K562 (cell line): Measurements from ENCODE around the gene CYS1. TPM values are rescaled to one million over a fixed set of nuclear protein-coding genes. Genes with fewer than 3 reads are reported as not detected.

Experiments used
- ATAC-seq: fragments of 200-7000 bp; cut with Tn5 transposase; 3 replicates; pipeline ENCODE4 v1.9.1; 2020; ENCODE audit warnings: moderate library complexity
- BruUV-seq: library from RNA; stranded (reverse); fragments of 400-500 nt; replicated peaks from 2 replicates; lab custom pipeline; 2021; lab: Mats Ljungman, UMichigan
- CTCF ChIA-PET: fragments of 300-600 bp; formaldehyde crosslinking; extraction: SDS; loops from one replicate; lab custom pipeline; 2021; ENCODE audit warnings: low intra/inter-chr PET ratio; lab: Yijun Ruan, JAX
- POLR2A ChIA-PET: fragments of 300-600, 350-650 bp; sonication (Branson Sonifier 250); formaldehyde crosslinking; extraction: SDS; loops from one replicate; lab custom pipeline; 2021; ENCODE audit warnings: antibody characterized with exemption, inconsistent platforms; lab: Yijun Ruan, JAX
- DNase-seq, 4 experiments: peaks; one replicate each; pipeline versions ENCODE4 v3.0.0 to v3.0.0-alpha.2; 2011 to 2018; ENCODE audit warnings: low spot score in 3 of 4, mixed read lengths in 3 of 4; ENCODE audit errors: extremely low read depth in 1 of 4
- FAIRE-seq: peaks from 2 replicates; lab custom pipeline; 2011; peaks lifted over from hg19 to GRCh38; lab: Jason Lieb, UNC
- H2AFZ ChIP-seq: 2 replicates; pipeline ENCODE4 v1.6.0; 2011; ENCODE audit warnings: low read depth, low read length, control low read depth, inconsistent platforms
- H3K27ac ChIP-seq: fragments of 200-600 bp; 3 replicates; pipeline ENCODE4 v1.8.0; 2011; ENCODE audit warnings: low read depth, mild to moderate bottlenecking, control low read depth, inconsistent platforms, low read length, moderate library complexity, mixed read lengths; ENCODE audit errors: extremely low read depth
- H3K27me3 ChIP-seq, 2 experiments: fragments of 300-600 bp in 1 of 2; 2 replicates in 1 of 2; 3 replicates in 1 of 2; pipeline versions ENCODE4 v1.6.0 to v1.8.0; 2011; ENCODE audit warnings: inconsistent platforms in 2 of 2, low read length in 2 of 2, mild to moderate bottlenecking in 1 of 2, mixed read lengths in 1 of 2, moderate library complexity in 1 of 2; ENCODE audit not compliant: control insufficient read depth in 2 of 2, insufficient read depth in 2 of 2
- H3K36me3 ChIP-seq: fragments of 300-600 bp; 3 replicates; pipeline ENCODE4 v1.8.0; 2011; ENCODE audit warnings: mild to moderate bottlenecking, low read length, inconsistent platforms; ENCODE audit not compliant: control insufficient read depth, insufficient read depth
- H3K4me1 ChIP-seq, 2 experiments: fragments of 200-600 bp in 1 of 2; replicated peaks in 1 of 2; 2 replicates in 1 of 2; 3 replicates in 1 of 2; pipeline versions ENCODE4 v1.5.1 to v1.8.0; 2011; ENCODE audit warnings: inconsistent platforms in 2 of 2, low read length in 2 of 2, mild to moderate bottlenecking in 1 of 2, mixed read lengths in 1 of 2, moderate library complexity in 1 of 2; ENCODE audit not compliant: control insufficient read depth in 2 of 2, insufficient read depth in 2 of 2
- H3K4me2 ChIP-seq: 2 replicates; pipeline ENCODE4 v1.6.1; 2011; ENCODE audit warnings: low read length, control low read depth, inconsistent platforms, mixed read lengths; ENCODE audit not compliant: insufficient read depth
- H3K4me3 ChIP-seq: fragments of 200-600 bp; sonication (generic), shearing (Covaris generic); 2 replicates; pipeline ENCODE4 v1.5.1; 2016; ENCODE audit warnings: control low read depth, inconsistent platforms
- H3K79me2 ChIP-seq: fragments of 200-600 bp; 3 replicates; pipeline ENCODE4 v1.8.0; 2011; ENCODE audit warnings: low read length, inconsistent platforms; ENCODE audit not compliant: control insufficient read depth, insufficient read depth
- H3K9ac ChIP-seq, 2 experiments: 2 replicates each; pipeline versions ENCODE4 v1.6.0 to v1.6.1; 2011; ENCODE audit warnings: low read depth in 2 of 2, low read length in 2 of 2, control low read depth in 1 of 2, inconsistent platforms in 1 of 2, mild to moderate bottlenecking in 1 of 2, mixed read lengths in 1 of 2; ENCODE audit not compliant: insufficient read depth in 1 of 2
- H3K9me1 ChIP-seq: one replicate; pipeline ENCODE4 v1.6.0; 2011; ENCODE audit warnings: inconsistent platforms, mild to moderate bottlenecking, low read length, moderate library complexity; ENCODE audit not compliant: control insufficient read depth, insufficient read depth
- H3K9me3 ChIP-seq: replicated peaks from 2 replicates; pipeline ENCODE4 v1.5.1; 2011; ENCODE audit warnings: low read depth, low read length, inconsistent platforms; ENCODE audit not compliant: control insufficient read depth, insufficient read depth
- H4K20me1 ChIP-seq: replicated peaks from 2 replicates; pipeline ENCODE4 v1.6.1; 2011; ENCODE audit warnings: low read length, inconsistent platforms, mixed read lengths; ENCODE audit not compliant: control insufficient read depth, insufficient read depth
- C11orf30 ChIP-seq: fragments of 450-650 bp; IDR thresholded peaks from 2 replicates; pipeline ENCODE4 v1.6.1; 2016; ENCODE audit warnings: low read depth, mild to moderate bottlenecking
- HDGF ChIP-seq: fragments of 450-650 bp; IDR thresholded peaks from 2 replicates; pipeline ENCODE4 v1.6.1; 2016
- MEF2D ChIP-seq: conservative IDR thresholded peaks from 2 replicates; pipeline ENCODE4 v1.6.1; 2016; ENCODE audit warnings: low read depth, missing genetic modification characterization, missing compliant biosample characterization
- MIER1 ChIP-seq: fragments of 450-650 bp; IDR thresholded peaks from 2 replicates; pipeline ENCODE4 v1.6.1; 2016; ENCODE audit warnings: antibody characterized with exemption, mild to moderate bottlenecking, low read depth
- SNAPC5 ChIP-seq: fragments of 250-450 bp; sonication (Bioruptor Pico); IDR thresholded peaks from 2 replicates; pipeline ENCODE4 v1.8.0; 2021; ENCODE audit warnings: moderate library complexity, mild to moderate bottlenecking, inconsistent platforms
- ZNF316 ChIP-seq: fragments of 450-650 bp; IDR thresholded peaks from 2 replicates; pipeline ENCODE4 v1.6.1; 2016
- WGBS: fragments of 100-300 bp; shearing (Covaris generic); methylation state at CpG from one replicate; pipeline ENCODE4 v1.1.6; 2016; ENCODE audit warnings: low coverage, mixed read lengths; ENCODE audit not compliant: insufficient coverage; ENCODE audit errors: missing lambda C conversion rate; 5-methylcytosine and 5-hydroxymethylcytosine counted together
- in situ Hi-C: fragments of 300-500 bp; cut with MboI; formaldehyde crosslinking; loops from 4 replicates; pipeline ENCODE4 v1.15.0; 2018; ENCODE audit warnings: inconsistent platforms, mixed read lengths
- intact Hi-C: fragments of 100-400 bp; cut with micrococcal nuclease; formaldehyde crosslinking; loops from 2 replicates; pipeline ENCODE4 v1.14.2; 2022
- polyA plus RNA-seq, 8 experiments: library from polyadenylated mRNA; depleted of rRNA in 4 of 8; stranded (reverse) in 5 of 8; unstranded in 3 of 8; fragments of >200 nt; fragmentation: Nextera tagmentation in 2 of 8; fragmentation: Illumina TruSeq in 1 of 8; extraction: Ambion mirVana in 2 of 8; extraction: Trizol in 1 of 8; gene quantifications; 2 replicates each; pipeline versions ENCODE4 v1.2.1 to v1.2.3, GENCODE V29; 2011 to 2014; ENCODE audit warnings: inconsistent platforms in 1 of 8, missing spikeins in 1 of 8
- total RNA-seq, 7 experiments: library from RNA; depleted of rRNA in 6 of 7; stranded (reverse); fragments of >200 nt in 6 of 7; fragmentation: Illumina TruSeq in 2 of 7; extraction: Trizol in 2 of 7; gene quantifications; 2 replicates each; pipeline versions ENCODE4 v1.2.1 to v1.2.3, GENCODE V29; 2011 to 2021; ENCODE audit warnings: low replicate concordance in 1 of 7

CYS1 gene
- total and polyA plus RNA-seq, 9 of the 15 experiments (the other 6 are each of a cell fraction or from before 2014, with no cell fraction given): 0.11 to 0.13 TPM; not detected in 7

- TF ChIP-seq SNAPC5 (CRISPR knock-in tag) (no peak), HDGF (no peak)
Observed at GRCh38 chr2:10078001-10078400, 2.2 kb downstream of the CYS1 start (continued).

GRCh38 chr2:10076988-10077527 is 3.2 kb downstream of the CYS1 start:
- Histone ChIP-seq H4K20me1 (0 out of 2 replicates have a peak, but pooled peaks cover 7% of the 10 kb centered on the region), H3K9me3 (no peaks in the 10 kb centered on the region), H3K4me1 (peaks cover 2 to 27% of the 10 kb centered on the region in 2 experiments; a peak in 3 of 5 replicates), H3K4me2 (no peak overlapping the region), H3K27ac (no peak overlapping the region), H3K9ac (no peak overlapping the region), H3K9me1 (no peaks in the 10 kb centered on the region), H3K79me2 (no peaks in the 10 kb centered on the region), H2AFZ (no peak overlapping the region), H3K4me3 (no peak overlapping the region), H3K27me3 (peaks cover 50 to 66% of the 10 kb centered on the region in 2 experiments), H3K36me3 (no peaks in the 10 kb centered on the region)
- WGBS: 10% methylated on average over 5 of the region's 5 CpGs
- ATAC-seq: no peak
- TF ChIP-seq ZNF316: peak; percentile 64
- TF ChIP-seq MEF2D (tag): no peak
- TF ChIP-seq MIER1: no peak
- TF ChIP-seq C11orf30: peak; percentile 52; the same call in 1 of the 2 replicates
- in situ Hi-C loops: no loop called here
- no peak for FAIRE-seq
- no TSS peak for BruUV-seq
- intact Hi-C loops: no loop called here
- ChIA-PET POLR2A (interaction anchor here (0.6 to 0.9 kb wide), 4 partner anchors 20 to 133 kb away, joined by 3 read pairs; partner anchors contain the start of gene KLF11), CTCF (no interaction called here)
- DNase-seq: no peak
